ENCODE measurements around the gene CSF3. TPM values are rescaled to one million over a fixed set of nuclear protein-coding genes. Genes with fewer than 3 reads are reported as not detected.
"Not testable (repeated sequence)": the region's sequence is repeated elsewhere in the genome, so short reads cannot be mapped to it uniquely, and the experiment has no call there.

Gene CSF3
- total RNA-seq, 1 donor from 2014 or later = 0.11 TPM

DNA sequence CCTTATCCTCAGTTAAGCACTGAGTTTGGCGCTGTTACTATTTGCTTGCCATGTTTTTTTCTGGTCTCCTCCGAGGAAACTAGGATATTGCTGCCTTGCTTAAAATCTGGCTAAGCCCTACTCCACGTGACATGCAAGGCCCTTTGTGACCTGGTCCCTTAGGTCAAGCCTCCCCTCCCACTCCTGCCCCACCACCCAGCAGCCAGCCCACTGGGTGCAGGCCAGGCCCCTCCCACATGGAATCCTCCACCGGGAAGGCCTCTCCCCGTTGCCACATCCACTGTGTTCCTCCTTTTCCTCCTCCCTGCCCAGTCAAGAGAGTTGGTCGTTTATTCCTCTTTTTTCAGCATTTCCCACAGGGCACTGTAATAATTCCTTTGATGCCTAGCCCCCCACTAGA is 18.4 kb upstream of the CSF3 start:
- no peak for DNase-seq (ENCODE audit: low read depth)

DNA sequence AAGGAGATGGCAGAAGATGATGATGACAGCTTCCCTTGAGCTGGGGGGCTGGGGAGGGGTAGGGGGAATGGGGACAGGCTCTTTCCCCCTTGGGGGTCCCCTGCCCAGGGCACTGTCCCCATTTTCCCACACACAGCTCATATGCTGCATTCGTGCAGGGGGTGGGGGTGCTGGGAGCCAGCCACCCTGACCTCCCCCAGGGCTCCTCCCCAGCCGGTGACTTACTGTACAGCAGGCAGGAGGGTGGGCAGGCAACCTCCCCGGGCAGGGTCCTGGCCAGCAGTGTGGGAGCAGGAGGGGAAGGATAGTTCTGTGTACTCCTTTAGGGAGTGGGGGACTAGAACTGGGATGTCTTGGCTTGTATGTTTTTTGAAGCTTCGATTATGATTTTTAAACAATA is 17.7 kb upstream of the CSF3 start:
- no peak for DNase-seq (ENCODE audit: low read depth)

DNA sequence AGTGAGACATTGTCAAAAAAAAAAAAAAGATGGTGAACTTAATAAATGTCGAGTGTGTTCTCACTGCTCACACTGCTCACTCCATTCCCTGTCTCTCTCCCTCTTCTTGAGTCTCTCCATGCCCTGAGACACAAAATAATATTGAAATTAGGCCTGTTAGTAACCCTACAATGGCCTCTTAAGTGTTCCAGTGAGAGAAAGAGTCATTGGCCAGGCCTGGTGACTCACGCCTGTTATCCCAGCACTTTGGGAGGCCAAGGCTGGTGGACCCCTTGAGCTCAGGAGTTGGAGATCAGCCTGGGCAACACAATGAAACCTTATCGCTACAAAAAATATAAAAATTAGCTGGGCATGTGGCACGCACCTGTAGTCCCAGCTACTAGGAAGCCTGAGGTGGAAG is 16.2 kb upstream of the CSF3 start:
- no peak for DNase-seq (ENCODE audit: low read depth)

DNA sequence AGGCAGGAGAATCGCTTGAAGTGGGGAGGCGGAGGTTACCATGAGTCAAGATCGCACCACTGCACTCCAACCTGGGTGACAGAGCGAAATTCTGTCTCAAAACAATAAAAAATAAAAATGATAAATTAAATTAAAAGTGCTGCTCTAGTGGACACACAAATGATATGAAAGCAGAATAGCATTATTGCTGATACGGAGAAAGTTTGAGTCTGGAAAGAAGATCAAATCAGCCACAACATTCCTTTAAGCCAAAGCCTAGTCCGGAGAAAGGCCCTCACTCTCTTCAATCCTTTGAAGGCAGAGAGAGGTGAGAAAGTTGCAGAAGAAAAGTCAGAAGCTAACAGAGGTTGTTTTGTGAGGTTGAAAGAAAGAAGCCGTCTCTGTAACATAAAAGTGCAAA is 15.1 kb upstream of the CSF3 start:
- no peak for DNase-seq (ENCODE audit: low read depth)

DNA sequence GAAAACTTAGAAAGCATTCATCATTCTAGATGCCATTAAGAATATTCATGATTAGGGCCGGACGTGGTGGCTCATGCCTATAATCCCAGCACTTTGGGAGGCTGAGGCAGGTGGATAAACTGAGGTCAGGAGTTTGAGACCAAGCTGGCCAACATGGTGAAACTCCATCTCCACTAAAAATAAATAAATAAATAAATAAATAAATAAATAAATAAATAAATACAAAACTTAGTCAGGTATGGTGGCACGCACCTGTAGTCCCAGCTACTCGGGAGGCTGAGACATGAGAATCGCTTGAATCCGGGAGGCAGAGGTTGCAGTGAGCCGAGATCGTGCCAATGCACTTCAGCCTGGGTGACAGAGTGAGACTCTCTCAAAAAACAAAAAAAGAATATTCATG is 13.9 kb upstream of the CSF3 start:
- DNase-seq (ENCODE audit: low read depth) = not testable (repeated sequence)

DNA sequence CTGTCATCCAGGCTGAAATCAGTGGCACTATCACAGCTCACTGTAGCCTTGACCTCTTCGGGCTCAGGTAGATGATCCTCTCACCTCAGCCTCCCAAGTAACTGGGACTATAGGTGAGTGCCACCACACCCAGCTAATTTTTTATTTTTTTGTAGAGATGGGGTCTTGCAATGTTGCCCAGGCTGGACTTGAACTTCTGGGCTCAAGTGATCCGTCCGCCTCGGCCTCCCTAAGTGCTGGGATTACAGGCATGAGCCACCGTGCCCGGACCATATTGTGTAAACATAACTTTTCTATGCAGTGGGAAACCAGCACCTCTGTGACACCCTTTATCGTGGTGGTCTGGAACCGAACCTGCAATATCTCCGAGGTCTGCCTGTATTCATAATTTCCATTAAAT is 11.2 kb upstream of the CSF3 start:
- DNase-seq (ENCODE audit: low read depth) = no peak

DNA sequence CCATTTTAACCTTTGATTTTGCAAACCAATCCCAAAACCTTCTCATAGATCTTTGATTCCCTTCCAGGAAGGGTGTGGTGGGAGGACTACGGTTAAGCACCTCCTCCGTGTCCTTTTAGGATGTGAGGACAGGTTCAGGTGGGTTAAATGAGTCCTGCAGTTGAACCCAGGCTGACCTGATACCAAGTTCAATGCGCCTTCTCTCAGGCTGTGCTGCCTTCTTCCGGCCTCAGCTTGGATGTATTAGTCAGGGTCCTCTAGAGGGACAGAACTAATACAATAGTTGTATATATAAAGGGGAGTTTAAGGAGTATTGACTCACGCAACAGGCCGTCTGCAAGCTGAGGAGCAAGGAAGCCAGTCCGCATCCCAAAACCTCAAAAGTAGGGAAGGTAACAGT is 10.5 kb upstream of the CSF3 start:
- DNase-seq (ENCODE audit: low read depth) = no peak

DNA sequence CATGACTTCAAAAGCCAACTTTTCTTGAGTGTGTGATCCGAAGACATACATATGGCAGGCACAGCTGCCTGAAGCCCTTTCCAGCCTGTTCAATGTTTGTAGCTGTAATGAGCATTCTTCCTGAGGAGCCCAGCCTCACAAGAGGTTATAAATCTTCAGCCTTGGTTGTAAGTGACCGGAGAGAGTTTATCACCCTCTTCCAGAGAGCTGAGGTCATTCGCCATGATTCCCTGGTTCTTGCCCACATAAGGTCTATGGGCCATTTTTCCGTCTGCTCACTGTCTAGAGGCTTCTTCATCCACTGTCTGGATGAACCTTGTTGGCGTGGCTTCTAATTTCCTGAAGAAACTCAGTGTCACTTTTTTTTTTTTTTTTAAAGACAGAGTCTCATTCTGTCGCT is 9.7 kb upstream of the CSF3 start:
- no peak for DNase-seq (ENCODE audit: low read depth)

DNA sequence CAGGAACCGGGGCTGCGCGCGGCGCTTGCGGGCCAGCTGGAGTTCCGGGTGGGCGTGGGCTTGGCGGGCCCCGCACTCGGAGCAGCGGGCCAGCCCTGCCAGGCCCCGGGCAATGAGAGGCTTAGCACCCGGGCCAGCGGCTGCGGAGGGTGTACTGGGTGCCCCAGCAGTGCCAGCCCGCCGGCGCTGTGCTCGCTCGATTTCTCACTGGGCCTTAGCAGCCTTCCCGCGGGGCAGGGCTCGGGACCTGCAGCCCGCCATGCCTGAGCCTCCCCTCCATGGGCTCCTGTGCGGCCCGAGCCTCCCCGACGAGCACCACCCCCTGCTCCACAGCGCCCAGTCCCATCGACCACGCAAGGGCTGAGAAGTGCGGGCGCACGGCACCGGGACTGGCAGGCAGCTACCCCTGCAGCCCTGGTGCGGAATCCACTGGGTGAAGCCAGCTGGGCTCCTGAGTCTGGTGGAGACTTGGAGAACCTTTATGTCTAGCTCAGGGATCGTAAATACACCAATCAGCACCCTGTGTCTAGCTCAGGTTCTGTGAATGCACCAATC is 4.2 kb upstream of the CSF3 start:
- DNase-seq (ENCODE audit: low read depth) = not testable (repeated sequence)

DNA sequence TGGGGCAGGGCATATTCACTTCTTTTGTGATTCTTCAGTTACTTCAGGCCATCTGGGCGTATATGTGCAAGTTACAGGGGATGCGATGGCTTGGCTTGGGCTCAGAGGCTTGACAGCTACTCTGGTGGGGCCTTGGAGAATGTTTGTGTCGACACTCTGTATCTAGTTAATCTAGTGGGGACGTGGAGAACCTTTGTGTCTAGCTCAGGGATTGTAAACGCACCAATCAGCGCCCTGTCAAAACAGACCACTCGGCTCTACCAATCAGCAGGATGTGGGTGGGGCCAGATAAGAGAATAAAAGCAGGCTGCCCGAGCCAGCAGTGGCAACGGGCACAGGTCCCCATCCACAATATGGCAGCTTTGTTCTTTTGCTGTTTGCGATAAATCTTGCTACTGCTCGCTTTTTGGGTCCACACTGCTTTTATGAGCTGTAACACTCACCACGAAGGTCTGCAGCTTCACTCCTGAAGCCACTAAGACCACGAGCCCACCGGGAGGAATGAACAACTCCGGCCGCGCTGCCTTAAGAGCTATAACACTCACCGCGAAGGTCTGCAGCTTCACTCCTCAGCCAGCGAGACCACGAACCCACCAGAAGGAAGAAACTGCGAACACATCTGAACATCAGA is 3.1 kb upstream of the CSF3 start:
- DNase-seq (ENCODE audit: low read depth) = not testable (repeated sequence)

DNA sequence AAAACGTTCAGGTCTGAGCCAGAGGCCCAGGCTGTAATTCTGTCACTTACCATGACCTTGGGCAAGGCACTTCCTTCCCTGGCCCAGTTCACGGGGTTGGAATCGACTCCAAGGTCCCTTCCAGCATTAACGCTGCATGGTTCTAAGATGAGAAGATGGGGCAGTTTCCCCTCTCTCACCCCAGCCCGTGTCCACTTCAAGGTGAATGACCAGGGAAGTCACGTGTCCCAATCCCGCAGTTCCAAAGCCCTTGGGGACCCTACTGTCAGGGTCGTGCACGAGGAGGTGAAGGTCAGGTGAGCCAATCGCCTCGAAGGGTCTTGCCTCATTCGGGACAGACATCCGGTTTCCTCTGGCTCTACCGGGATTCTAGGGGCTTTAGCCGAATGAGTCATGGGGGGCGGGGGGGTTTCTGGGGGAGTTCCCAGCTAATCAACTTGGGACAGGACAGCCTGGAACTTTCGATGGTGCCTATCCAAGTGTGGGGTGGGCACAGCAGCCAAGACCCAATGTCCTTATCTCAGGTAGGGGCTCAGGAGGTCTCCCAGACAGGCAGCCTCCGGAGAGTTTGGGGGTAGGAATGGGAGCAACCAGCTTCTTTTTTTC is 762 bp upstream of the CSF3 start:
- no peak for DNase-seq (ENCODE audit: low read depth)

DNA sequence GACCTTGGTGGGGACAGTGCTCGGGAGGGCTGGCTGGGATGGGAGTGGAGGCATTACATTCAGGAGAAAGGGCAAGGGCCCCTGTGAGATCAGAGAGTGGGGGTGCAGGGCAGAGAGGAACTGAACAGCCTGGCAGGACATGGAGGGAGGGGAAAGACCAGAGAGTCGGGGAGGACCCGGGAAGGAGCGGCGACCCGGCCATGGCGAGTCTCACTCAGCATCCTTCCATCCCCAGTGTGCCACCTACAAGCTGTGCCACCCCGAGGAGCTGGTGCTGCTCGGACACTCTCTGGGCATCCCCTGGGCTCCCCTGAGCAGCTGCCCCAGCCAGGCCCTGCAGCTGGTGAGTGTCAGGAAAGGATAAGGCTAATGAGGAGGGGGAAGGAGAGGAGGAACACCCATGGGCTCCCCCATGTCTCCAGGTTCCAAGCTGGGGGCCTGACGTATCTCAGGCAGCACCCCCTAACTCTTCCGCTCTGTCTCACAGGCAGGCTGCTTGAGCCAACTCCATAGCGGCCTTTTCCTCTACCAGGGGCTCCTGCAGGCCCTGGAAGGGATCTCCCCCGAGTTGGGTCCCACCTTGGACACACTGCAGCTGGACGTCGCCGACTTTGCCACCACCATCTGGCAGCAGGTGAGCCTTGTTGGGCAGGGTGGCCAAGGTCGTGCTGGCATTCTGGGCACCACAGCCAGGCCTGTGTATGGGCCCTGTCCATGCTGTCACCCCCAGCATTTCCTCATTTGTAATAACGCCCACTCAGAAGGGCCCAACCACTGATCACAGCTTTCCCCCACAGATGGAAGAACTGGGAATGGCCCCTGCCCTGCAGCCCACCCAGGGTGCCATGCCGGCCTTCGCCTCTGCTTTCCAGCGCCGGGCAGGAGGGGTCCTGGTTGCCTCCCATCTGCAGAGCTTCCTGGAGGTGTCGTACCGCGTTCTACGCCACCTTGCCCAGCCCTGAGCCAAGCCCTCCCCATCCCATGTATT is 1.1 kb downstream of the CSF3 start:
- no peak for DNase-seq (ENCODE audit: low read depth)

DNA sequence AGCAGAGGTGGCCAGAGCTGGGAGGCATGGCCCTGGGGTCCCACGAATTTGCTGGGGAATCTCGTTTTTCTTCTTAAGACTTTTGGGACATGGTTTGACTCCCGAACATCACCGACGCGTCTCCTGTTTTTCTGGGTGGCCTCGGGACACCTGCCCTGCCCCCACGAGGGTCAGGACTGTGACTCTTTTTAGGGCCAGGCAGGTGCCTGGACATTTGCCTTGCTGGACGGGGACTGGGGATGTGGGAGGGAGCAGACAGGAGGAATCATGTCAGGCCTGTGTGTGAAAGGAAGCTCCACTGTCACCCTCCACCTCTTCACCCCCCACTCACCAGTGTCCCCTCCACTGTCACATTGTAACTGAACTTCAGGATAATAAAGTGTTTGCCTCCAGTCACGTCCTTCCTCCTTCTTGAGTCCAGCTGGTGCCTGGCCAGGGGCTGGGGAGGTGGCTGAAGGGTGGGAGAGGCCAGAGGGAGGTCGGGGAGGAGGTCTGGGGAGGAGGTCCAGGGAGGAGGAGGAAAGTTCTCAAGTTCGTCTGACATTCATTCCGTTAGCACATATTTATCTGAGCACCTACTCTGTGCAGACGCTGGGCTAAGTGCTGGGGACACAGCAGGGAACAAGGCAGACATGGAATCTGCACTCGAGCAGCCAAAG is 2.3 kb downstream of the CSF3 start:
- DNase-seq (ENCODE audit: low read depth) = no peak

DNA sequence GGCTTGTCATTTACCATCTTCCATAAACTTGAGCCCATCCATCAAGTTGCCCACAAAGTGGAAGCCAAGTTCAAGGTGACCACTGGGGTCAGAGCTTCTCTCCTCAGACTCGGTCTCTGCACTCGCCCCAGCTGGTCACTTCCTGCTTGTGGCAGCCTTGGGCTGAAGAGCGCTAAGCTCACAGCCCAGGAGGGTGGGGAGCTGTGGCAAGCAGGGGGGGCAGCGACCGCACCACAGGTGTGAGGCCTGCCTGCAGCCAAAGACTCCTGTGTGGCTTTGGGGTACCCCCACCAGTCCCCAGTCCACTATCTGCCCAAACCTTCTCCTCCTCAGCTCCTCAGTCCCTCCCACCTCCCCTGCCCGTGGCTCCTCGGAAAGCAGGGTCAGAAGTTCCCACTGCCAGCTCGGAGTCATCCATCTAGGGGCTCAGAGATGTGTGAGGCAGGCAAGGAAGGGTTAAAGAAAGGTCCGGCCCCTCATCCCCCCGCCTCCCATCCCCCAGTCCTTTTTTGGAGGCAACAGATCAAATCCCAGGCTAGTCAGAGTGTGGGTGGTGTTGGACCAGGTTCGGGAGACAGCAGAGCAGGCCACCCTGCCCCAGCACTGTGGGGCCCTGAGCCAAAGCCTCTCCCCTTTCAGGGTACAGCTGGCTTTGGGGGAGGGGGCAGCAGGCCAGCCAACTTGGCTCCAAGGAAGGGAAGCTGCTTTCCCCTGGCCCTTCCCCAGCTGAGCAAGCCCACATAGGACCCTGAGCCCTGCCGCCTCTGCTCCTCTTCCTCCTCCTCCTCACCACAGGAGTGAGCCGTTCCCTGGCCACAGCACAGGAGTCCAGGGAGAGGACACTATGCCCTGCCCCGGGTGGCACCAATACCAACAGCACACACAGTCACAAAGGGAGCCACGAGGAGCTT is 3.2 kb downstream of the CSF3 start:
- peak; percentile 83 for DNase-seq (ENCODE audit: low read depth)

DNA sequence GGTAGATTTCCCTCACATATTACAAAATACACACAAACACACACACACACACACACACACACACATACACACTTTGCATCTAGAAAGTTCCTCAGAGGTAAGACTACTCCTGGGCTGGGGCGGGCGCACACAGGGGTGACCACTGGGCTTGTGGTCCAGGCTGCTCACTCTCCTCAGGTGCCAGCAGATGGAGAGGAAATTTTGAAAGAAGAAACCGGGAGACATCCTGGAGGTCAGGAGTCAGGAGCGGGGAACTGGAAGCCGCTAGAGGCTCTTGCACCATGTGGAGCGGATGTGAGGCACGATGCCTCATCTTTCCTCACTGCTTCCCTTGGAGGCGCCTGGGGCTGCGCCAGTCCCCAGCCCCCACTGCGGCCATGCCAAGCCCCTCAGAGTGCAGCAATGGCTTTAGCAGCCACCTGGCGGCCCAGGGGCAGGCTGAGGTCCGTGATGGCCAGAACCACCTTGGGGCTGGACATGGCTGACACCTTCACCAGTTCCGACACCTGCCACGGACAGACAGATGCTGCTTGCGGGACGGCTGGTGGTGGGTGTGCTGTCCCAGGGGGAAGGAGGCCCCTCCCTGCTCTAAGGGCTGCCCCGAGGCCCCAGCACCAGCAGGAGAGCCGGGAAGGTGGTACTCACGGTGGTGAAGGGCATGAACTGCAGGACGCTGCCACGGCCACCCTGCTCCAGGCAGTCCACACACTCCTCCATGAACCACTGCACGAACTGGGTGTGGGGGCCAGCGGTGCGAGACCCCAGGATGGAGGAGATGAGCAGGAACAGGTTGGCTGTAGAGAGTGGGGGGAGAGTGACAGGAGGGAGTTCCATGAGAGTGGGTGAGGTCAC is 4.1 kb downstream of the CSF3 start:
- no peak for DNase-seq (ENCODE audit: low read depth)

DNA sequence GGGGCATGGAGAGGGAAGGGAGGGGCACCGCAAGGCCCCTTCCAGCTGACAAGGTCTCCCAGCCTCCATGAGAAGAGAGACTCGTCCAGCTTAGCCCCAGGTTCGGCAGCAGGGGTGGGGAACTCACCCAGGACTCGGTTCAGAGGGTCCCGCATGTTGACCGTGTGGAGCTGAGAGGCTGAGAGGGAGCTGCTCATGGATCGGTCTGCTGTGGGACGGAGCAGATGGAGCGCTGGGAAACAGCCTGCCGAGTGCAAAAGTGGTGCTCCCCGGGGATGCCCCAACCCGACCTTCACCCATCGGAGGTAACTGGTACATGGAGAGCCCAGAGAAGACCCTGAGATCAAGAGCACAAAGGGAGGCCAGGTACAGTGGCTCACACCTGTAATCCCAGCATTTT is 4.9 kb downstream of the CSF3 start:
- no peak for DNase-seq (ENCODE audit: low read depth)

DNA sequence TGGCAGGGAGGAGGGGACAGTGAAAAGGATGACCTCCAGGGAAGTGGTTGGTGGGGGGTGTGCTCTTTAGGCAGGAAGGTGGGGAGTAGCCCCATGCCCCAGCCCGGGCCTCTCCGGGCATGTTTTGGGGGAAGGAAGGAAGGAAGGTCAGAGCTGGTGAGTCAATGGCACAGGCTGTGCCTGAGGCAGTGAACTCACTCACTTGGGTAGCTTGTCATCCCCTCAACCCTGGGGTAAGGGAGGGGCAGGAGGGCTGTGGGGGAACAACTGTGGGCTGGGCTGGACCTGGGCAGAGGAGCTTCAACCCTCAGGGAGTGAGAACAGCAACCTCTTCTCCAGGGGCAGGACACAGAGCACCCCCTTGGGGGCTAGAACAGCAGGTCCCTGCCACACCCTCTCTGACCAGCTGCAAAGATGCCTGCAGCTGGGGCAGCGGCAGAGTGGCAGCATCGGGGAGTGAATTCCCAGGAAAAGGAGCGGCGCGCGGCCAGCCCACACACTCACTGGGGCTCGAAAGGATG is 6.3 kb downstream of the CSF3 start:
- DNase-seq (ENCODE audit: low read depth) = peak; percentile 61

DNA sequence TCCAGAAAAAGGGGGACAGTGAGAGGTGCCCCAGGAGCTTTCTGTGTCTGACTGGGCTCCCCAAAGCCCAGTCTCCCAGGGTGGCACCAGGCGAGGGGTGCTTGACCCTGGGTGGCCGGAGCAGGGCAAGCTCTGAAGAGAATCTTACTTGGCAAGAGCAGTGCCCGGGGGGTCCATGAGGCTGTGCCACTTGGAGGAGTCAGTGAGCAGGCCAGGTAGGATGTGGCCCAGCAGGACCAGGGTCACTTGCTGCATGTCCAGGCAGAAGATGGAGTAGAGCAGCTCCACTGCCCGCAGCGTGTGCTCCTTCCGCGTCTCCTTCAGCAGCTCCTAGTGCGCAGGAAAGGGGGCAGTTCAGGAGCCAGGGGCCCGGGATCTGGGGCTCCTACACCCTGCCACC is 7.3 kb downstream of the CSF3 start:
- no peak for DNase-seq (ENCODE audit: low read depth)

DNA sequence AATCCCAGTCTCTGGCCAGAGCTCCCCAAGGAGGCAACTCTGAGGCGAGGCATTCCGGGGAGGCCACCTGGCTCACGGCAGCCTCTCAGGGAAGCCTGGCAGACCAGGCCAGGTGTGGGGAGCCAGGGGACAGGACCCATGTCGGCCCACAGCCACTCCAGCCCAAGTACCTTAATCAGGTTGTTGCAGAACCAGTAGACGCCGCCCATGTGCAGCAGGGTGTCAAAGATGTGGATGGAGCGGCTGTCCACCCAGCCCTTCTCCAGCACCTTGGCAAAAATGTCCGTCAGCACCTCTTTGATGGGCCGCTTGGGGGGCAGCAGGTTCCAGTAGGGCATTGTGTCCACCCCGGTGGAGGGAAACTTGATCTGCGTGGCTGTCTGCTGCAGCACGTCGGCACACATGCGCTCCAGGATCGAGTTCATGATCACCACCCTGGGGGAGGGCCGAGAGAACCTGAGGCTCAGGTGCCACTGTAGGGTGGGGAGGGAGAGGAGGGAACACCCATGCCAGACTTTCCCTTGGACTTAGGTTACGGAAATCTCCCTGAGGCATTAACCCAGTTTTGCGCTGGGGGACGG is 7.8 kb downstream of the CSF3 start:
- DNase-seq (ENCODE audit: low read depth) = no peak
